Kidney tubule cell (primary cell): ENCODE data around the gene MTRF1L.
A peak's percentile ranks its signal among the peaks of the same experiment; 100 is the strongest.

Source experiments
- DNase-seq: peaks from one replicate; pipeline ENCODE4 v3.0.0-alpha.2; 2018; ENCODE audit warnings: low spot score

The MTRF1L gene

DNA sequence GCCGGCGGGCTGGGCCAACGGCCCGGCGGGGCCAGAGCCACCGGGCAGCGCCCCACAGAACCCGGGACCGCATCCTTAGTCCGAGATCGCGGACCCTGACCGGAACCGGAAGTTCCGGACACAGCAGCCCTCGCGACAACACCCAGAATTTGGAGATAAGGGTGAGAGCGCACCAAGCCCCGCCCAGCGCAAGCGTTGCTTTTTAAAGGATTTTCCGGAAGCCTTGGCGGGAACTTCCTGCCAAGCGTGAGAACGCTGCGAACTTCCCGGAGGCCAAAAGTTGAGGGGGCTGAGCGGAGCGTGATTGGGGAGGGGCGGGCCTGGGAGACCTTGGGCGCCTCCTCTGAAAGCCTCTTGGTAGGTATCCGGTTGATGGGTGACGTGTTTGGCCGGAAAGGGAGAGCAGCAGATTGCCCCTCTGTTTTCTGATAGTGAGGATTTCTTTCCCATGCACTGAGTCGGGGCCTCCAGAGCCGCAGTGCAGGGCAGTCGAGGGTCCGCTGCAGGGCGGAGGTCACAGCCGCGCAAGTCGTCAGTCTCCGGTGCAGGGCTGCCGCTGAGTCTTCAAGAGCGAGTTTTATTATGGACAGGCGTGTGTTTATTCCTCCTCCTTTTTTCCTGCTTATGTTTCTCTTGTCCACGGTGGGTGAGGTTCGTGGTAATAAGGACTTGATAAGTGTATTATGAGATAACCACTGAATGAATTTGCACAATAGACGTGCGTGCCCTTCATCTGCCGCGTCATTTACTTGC lies at the start of gene MTRF1L:
MTRF1L (minus strand) TSS at position 97 of the 753 bp plus-strand sequence; CDS start at position 73, 24 bp downstream.
- peak; percentile 98 for DNase-seq

GRCh38 chr6:153051801-153052200 lies 49.3 kb upstream of the MTRF1L start:
- no peak for DNase-seq

DNA sequence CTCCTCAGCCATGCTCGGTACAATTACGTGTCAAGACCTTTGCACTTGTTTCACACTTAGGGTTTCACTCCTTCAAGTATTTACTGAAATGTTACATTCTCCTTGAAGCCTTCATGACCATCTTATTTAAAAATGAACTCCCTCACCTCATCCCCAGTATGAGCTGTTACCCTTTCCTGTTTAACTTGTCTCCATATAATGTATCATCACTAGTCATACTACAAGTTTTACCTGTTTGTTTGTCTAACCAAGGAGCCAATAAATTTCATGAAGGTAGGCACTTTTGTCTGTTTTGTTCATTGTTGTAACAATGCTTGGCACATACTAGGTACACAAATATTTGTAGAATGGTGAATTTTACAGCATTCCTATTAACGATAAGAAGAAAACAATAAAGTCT lies 46.1 kb upstream of the MTRF1L start:
- DNase-seq, result no peak

DNA sequence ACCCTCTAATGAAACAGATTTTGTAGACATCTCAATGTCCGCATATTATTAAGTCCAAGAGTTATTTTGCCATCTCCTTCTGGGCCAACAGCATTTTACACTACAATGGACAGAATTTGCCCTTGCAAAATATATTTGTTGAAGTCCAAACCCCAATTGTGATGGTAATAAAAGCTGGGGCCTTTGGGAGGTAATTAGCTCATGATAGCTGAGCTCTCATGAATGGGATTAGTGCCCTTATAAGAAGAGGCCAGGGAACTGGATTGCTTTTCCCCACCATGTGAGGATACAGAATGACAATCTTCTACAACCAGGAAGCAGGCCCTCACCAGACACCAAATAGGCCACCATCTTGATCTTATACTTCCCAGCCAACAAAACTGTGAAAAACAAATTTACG lies 44.9 kb upstream of the MTRF1L start:
- DNase-seq, result no peak

- no peak for DNase-seq
Measured at GRCh38 chr6:153045271-153045670, 42.8 kb upstream of the MTRF1L start.

- DNase-seq, result no peak
Measured at GRCh38 chr6:153044295-153044694, 41.8 kb upstream of the MTRF1L start.

DNA sequence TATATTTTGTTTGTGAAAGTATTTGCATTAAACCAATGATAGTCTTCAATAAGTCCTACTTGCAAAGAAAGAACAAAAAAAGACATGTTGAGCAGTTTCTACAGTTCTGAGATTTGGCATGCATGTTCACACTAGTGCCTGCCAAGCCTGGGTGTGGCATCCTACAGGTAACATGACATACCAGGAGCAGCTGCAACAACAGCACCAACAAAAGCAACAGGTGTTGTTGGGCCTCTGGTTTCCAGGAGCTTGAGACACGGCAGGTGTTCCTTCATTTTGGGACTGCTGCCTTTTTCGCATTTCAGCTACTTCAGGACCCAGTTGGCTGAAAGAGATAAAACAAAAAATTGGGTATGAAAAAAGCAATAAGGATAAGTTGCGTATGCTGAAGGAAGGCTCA lies 41.2 kb upstream of the MTRF1L start:
- no peak for DNase-seq

- DNase-seq, result peak; percentile 81
Measured at GRCh38 chr6:153038378-153039057, 36.0 kb upstream of the MTRF1L start.

- no peak for DNase-seq
Measured at GRCh38 chr6:153034139-153034538, 31.6 kb upstream of the MTRF1L start.

DNA sequence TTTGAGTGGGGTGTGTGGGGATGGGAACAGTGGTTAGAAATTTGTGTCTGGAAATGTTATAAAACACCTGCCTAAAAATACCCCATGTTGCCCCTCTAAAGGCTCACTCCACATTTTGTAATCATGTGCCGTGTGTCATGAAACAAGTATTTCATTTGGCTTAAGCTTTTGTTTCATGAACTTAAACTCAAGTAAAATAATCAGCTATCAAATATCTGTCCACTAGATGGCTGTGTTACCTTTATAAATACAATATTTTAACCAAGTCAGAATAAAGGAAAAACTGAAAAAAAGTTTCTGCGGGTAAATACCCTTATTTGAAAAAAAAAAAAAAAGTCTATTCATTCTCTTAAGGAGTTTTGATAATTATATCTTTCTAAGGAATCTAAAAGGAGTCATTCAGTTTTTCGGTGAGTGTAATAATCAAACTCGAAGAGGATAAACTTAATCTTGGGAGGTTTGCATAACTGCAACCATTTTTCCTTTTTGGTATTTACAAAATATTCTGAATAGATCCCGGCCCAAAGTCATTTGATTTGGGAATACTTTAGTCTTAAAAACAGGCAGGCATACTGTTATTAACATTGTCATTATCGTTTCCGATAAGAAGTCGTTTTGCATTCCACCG lies 29.9 kb upstream of the MTRF1L start:
- peak; percentile 55 for DNase-seq

DNA sequence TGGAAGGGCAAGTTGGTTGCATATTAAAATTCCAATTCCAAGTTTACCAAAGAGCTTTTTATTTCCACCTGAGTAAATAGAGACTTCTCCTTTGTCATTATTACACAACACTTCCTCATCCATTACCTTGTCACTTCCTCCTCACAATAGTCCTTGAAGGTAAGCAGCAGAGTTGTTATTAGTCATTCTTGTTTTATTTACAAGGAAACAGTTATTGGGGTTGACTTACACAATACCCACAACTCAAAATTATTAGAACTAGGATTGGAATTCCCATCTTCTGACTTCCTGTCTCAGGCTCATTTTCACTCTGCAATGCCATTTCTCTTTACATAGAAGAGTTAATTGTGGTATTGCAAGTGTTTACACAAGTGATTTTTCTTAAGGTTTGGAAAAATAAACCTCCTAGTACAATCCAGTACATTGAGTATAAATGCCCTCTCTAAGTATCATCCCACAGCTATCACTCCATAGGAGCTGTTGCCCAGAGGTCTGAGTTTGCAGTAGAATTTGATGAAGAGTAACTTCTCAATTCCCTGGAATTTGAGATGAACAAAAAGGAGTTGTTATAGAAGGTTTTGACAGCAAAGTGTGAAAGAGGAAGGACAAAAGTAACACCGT lies 28.9 kb upstream of the MTRF1L start:
- DNase-seq, result peak; percentile 80

DNA sequence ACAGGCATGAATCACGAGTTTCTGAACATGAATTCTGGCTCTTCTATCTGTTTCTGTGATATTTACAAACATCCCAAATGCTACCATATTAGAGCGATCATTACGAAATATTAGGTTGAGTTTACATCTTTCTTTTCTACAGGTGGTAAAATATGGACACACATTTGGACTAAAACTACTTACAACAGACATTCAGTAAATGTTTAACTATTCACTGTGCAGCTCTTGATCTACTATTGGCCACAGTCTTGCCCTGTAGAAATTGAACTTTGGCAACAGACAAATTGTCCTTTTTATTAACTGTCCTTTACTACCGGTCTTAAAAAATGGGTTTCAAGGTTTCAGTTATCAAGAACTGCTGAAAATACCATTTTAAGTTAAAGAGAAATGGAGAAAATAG lies 26.5 kb upstream of the MTRF1L start:
- peak; percentile 5 for DNase-seq

GRCh38 chr6:153028286-153028685 lies 25.8 kb upstream of the MTRF1L start:
- DNase-seq, result no peak

DNA sequence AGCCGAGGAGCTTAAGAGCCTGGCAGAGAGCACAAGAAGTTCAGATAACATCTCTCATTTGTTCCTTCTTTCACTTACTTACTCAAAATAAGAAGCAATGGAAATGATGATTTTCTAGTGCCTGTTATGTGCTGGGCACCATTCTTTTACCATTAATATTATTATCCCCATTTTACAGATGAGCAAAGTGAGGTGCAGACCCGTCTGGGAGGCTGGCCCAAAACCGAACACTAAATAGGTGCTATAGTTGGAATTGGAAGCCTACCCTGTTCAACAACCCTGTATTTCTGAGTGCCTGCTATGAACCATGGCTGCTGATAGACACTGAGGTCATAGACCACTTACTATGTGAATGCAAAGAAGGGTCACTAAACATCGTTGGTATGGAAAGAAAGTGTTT lies 25.0 kb upstream of the MTRF1L start:
- no peak for DNase-seq

GRCh38 chr6:153024709-153025017 lies 22.2 kb upstream of the MTRF1L start:
- no peak for DNase-seq

DNA sequence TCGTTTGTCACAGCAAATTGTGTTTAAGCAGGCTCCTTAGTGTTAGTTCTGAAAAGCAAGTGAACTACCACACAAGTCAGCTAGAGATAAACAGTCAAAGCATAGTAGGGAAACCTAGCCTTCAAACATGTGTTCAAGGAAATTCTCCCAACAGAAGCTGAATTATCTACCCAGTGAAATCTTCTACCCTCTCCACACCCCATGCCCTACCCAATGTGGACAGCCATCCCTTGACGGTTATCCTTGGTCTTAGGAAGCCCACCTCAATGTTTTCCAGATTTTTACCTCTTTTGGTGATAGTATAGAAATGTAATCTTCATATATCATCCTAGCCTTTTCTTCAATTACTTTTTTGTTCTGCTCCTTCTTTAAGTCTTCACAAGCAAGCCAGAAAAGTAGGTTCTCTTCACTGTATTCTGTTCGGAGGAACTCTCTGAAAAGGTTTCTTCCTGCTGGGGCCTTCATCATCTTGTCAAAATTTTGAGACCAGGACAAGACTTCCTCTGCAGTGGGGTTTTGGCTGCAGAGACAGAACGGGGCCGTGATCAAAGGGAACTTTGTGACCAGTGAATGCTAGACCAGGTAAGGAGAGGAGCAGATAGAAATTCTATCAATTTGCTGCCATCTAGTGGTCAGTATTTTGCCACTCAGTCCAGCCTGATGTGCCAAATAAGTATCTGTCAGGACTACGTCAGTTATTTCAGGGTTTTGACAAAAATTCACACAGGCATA lies 21.6 kb upstream of the MTRF1L start:
- peak; percentile 66 for DNase-seq

DNA sequence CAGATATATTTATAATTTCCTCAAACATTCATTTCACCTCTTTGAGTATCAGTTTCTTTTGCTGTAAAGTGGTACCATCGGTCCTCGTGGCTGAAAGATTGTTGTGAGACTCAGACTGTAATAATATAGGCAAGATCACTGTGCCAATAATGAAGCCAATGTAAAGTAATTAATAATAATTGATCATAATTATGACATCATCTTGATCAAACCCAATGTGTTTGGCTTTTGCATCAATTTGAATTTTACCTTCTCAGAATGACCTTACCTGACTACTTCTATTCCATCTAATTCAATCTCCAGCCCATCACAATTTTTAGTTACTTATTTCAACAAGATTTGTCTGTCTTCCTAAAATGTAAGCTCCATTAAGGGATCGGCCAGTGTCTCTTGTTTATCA lies 15.8 kb upstream of the MTRF1L start:
- no peak for DNase-seq

- DNase-seq, result no peak
Measured at GRCh38 chr6:153016846-153017245, 14.3 kb upstream of the MTRF1L start.

DNA sequence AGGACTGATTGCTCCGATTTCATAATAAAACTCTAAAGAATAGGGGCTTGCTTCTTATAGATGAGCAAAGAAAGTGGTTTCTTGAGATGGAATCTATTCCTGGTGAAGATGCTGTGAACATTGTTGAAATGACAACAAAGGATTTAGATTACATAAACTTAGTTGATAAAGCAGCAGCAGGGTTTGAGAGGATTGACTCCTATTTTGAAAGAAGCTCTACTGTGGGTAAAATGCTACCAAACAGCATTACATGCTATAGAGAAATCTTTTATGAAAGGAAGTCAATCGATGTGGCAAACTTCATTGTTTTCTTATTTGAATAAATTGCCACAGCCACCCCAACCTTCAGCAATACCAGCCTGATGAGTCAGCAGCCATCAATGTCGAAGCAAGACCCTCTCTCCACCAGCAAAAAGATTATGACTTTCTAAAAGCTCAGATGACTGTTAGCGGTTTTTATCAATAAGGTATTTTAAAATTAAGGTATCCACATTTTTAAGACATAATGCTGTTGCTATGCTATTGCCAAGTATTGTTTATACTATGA lies 12.7 kb upstream of the MTRF1L start:
- no peak for DNase-seq

DNA sequence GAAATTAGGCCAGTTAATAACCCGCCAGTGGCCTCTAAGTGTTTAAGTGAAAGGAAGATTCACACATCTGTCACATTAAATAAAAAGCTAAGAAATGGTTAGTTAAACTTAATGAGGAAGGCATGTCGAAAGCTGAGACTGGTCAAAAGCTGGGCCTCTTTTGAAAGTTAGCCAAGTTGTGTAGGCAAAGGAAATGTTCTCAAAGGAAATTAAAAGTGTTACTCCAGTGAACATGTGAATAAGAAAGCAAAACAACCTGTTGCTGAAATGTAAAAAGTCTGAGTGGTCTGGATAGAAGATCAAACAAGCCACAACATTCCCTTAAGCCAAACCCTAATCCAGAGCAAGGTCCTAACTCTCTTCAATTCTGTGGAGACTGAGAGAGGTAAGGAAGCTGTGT lies 10.9 kb upstream of the MTRF1L start:
- no peak for DNase-seq

- no peak for DNase-seq
Measured at GRCh38 chr6:153012856-153013255, 10.3 kb upstream of the MTRF1L start.

GRCh38 chr6:153003366-153003690 lies 819 bp upstream of the MTRF1L start:
- no peak for DNase-seq
